Breast epithelium (tissue), 4 donors: ENCODE data around the gene P2RY12. TPM values are rescaled to one million over a fixed set of nuclear protein-coding genes. Genes with fewer than 3 reads are reported as not detected.

Experiments
- DNase-seq, 2 donors: peaks; one replicate each; pipeline ENCODE4 v3.0.0-alpha.2; 2019; ENCODE audit warnings: low spot score in 2 of 2
- H3K27ac ChIP-seq, 2 donors: fragments of 200-600 bp; sonication (generic) in 1 of 2; one replicate each; pipeline ENCODE4 v1.5.1; 2016 to 2019; ENCODE audit warnings: mild to moderate bottlenecking in 1 of 2
- H3K27me3 ChIP-seq, 2 donors: fragments of 200-600 bp; sonication (generic) in 1 of 2; one replicate each; pipeline versions ENCODE4 v1.5.1 to v1.6.0; 2017 to 2019; ENCODE audit warnings: control low read depth in 1 of 2, mild to moderate bottlenecking in 1 of 2
- H3K36me3 ChIP-seq: fragments of 200-600 bp; one replicate; pipeline ENCODE4 v1.5.1; 2019
- H3K4me1 ChIP-seq, 2 donors: fragments of 200-600 bp; sonication (generic); one replicate each; pipeline ENCODE4 v1.5.1; 2016 to 2019; ENCODE audit warnings: control low read depth in 1 of 2
- H3K4me3 ChIP-seq, 3 donors: fragments of 200-600 bp; sonication (generic); 1 replicate in 2 of 3; 2 replicates in 1 of 3; pipeline ENCODE4 v1.5.1; 2016 to 2019; ENCODE audit warnings: mild to moderate bottlenecking in 3 of 3, moderate library complexity in 2 of 3
- H3K9me3 ChIP-seq, 2 donors: fragments of 200-600 bp; sonication (generic) in 1 of 2; one replicate each; pipeline ENCODE4 v1.5.1; 2016 to 2019; ENCODE audit warnings: control low read depth in 1 of 2
- POLR2A ChIP-seq: fragments of 450-650 bp; IDR thresholded peaks from one replicate; pipeline ENCODE4 v1.6.1; 2016; ENCODE audit warnings: antibody characterized with exemption, mild to moderate bottlenecking, moderate library complexity
- POLR2AphosphoS5 ChIP-seq, 3 donors: sonication (generic); formaldehyde crosslinking; IDR thresholded peaks; one replicate each; pipeline ENCODE4 v1.6.1; 2017; ENCODE audit warnings: antibody characterized with exemption in 3 of 3
- intact Hi-C: fragments of 100-400 bp; cut with DNase I; formaldehyde crosslinking; loops from one replicate; pipeline ENCODE4 v1.15.1; 2023; ENCODE audit warnings: low total_unique reads
- total RNA-seq, 3 donors: library from RNA; depleted of rRNA; stranded (reverse); fragments of >200 nt; gene quantifications; one replicate each; pipeline ENCODE4 v1.1.0, GENCODE V29; 2016
- TF ChIP-seq, protein P1 (sequence below), 3 donors: fragments of 450-650 bp; IDR thresholded peaks; one replicate each; pipeline ENCODE4 v1.5.1; 2016 to 2017; ENCODE audit warnings: antibody characterized with exemption in 3 of 3, mild to moderate bottlenecking in 3 of 3, moderate library complexity in 3 of 3

Gene P2RY12
- total RNA-seq, 3 donors from 2014 or later = 3.6 to 9.0 (median 3.7) TPM

DNA sequence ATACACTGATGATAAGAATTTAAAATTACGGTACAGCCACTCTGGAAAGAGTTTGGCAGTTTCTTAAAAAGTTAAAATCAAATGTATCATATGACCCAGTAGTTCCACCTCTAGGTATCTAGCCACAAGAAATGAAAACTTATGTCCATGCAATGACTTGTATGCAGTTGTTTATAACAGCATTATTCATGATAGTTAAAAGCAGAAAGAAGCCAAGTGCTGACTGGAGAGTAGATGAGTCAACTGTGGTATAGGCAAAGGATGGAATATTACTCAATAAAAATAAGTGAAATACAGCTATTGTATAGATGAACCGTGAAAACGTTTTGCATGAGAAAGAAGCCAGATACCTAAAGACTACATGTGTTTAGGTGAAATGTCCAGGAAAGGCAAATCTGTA, 82.8 kb downstream of the P2RY12 start:
- no peaks in the 10 kb centered on the region for H3K36me3 ChIP-seq
- intact Hi-C loops = no loop called here
- no peaks in the 10 kb centered on the region for H3K27me3 ChIP-seq
- DNase-seq = no peak
- H3K9me3 ChIP-seq = no peaks in the 10 kb centered on the region
- TF ChIP-seq, protein P1, sequence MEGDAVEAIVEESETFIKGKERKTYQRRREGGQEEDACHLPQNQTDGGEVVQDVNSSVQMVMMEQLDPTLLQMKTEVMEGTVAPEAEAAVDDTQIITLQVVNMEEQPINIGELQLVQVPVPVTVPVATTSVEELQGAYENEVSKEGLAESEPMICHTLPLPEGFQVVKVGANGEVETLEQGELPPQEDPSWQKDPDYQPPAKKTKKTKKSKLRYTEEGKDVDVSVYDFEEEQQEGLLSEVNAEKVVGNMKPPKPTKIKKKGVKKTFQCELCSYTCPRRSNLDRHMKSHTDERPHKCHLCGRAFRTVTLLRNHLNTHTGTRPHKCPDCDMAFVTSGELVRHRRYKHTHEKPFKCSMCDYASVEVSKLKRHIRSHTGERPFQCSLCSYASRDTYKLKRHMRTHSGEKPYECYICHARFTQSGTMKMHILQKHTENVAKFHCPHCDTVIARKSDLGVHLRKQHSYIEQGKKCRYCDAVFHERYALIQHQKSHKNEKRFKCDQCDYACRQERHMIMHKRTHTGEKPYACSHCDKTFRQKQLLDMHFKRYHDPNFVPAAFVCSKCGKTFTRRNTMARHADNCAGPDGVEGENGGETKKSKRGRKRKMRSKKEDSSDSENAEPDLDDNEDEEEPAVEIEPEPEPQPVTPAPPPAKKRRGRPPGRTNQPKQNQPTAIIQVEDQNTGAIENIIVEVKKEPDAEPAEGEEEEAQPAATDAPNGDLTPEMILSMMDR (IDR thresholded peaks at IDR 0.05) = no peak
- TF ChIP-seq POLR2A (no peak), POLR2AphosphoS5 (IDR thresholded peaks at IDR 0.05) (no peak)
- no peak overlapping the region for H3K4me3 ChIP-seq
- peaks cover 0 to 8% of the 10 kb centered on the region in 2 donors for H3K4me1 ChIP-seq
- no peak overlapping the region for H3K27ac ChIP-seq

DNA sequence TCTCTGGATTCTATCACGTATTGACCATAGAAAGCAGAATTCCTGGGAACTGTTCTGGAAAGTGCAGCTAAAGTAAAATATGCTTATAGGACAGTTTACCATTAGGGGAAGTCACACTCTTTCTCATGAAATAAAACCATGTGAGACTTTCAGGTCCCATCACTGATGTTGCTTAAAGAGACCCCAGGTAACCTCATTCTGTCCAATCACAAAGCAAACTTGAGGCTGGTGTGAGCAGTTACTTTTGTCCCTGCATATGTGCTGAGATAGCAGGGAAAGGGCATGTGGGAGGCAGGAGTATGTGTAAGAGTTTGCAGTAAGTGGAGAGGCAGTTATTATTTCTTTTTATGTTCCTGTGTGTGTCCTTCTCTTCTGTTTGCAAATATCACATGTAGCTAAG, 84.0 kb downstream of the P2RY12 start:
- no peak for DNase-seq
- peaks cover 0 to 2% of the 10 kb centered on the region in 2 donors for H3K4me1 ChIP-seq
- H3K27ac ChIP-seq = no peak overlapping the region
- no peak overlapping the region for H3K4me3 ChIP-seq
- TF ChIP-seq POLR2AphosphoS5 (IDR thresholded peaks at IDR 0.05) (no peak), POLR2A (no peak)
- TF ChIP-seq, protein P1 (IDR thresholded peaks at IDR 0.05) = no peak
- no peaks in the 10 kb centered on the region for H3K27me3 ChIP-seq
- H3K36me3 ChIP-seq = no peaks in the 10 kb centered on the region
- intact Hi-C loops = no loop called here
- H3K9me3 ChIP-seq = no peaks in the 10 kb centered on the region

DNA sequence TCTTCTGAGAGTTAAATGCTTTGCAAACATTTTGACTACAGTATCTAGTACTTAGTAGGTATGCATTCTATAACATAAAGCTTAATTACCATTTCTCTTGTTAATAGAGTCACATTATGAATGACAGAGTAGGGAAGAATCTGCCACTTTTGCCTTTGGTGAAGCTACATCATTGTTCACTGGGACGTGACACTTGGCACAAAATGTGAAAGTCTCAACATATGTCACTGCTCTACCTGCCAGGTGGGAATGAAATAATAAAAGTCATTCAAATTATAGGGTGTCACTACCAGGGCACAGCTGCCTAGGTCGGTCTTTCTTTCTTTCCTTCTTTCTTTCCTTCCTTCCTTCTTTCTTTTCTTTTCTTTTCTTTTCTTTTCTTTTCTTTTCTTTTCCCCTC, 85.5 kb downstream of the P2RY12 start:
- no peaks in the 10 kb centered on the region for H3K27me3 ChIP-seq
- no peak overlapping the region for H3K27ac ChIP-seq
- H3K36me3 ChIP-seq = no peaks in the 10 kb centered on the region
- no peak for DNase-seq
- TF ChIP-seq POLR2A (no peak), POLR2AphosphoS5 (IDR thresholded peaks at IDR 0.05) (no peak)
- TF ChIP-seq, protein P1 (IDR thresholded peaks at IDR 0.05) = no peak
- no peaks in the 10 kb centered on the region for H3K9me3 ChIP-seq
- no peaks in the 10 kb centered on the region for H3K4me1 ChIP-seq
- no peak overlapping the region for H3K4me3 ChIP-seq
- intact Hi-C loops = no loop called here

DNA sequence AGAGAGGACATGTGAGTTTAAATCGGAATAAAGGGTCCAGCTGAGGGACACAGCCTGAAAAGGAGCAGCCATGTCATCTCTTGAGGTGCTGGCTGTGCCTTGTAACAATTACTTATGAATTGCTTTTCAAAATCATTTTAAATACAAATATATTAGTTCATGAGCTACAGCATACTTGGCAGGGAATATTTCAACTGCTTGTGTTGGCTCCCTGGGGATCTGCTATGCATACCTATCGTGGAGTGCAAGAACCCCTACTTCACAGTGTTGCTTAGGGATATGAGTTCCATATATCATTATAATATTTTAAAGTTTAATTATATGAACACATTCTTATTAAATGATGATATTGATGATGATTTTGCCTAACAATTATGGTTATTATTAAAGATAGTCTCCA, 87.1 kb downstream of the P2RY12 start:
- DNase-seq = no peak
- TF ChIP-seq, protein P1 (IDR thresholded peaks at IDR 0.05) = no peak
- no peak for TF ChIP-seq POLR2A
- no peak for TF ChIP-seq POLR2AphosphoS5 (IDR thresholded peaks at IDR 0.05)
- intact Hi-C loops = no loop called here

DNA sequence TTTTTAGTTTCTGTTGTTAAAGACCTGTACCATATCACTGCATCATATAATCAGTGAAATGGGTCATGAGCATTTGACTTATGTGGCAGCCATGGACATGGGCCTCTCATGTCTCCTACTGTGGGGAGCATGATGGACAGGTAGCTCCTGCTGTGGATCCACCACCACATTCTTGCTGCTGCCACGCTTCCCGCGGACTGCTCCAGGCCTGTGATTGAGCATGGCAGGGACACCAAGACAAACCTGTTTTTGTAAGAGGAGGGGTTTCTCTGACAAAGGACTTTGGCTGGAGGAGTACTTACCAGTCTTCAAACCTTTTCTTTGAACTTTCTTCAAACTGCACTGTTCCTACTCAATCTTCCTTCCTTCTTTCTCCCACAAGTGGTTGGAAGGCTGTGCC, 88.3 kb downstream of the P2RY12 start:
- H3K27me3 ChIP-seq = no peaks in the 10 kb centered on the region
- no peaks in the 10 kb centered on the region for H3K4me1 ChIP-seq

More for the DNA sequence above, 87.1 kb downstream of the P2RY12 start:
- Histone ChIP-seq H3K36me3 (no peaks in the 10 kb centered on the region), H3K4me3 (no peak overlapping the region), H3K27ac (no peak overlapping the region), H3K9me3 (no peaks in the 10 kb centered on the region), H3K4me1 (no peaks in the 10 kb centered on the region), H3K27me3 (no peaks in the 10 kb centered on the region)

More for the DNA sequence above, 88.3 kb downstream of the P2RY12 start:
- H3K27ac ChIP-seq = no peak overlapping the region
- H3K36me3 ChIP-seq = no peaks in the 10 kb centered on the region
- intact Hi-C loops = no loop called here
- no peak for DNase-seq
- TF ChIP-seq POLR2AphosphoS5 (IDR thresholded peaks at IDR 0.05) (no peak), POLR2A (no peak)
- TF ChIP-seq, protein P1 (IDR thresholded peaks at IDR 0.05) = no peak
- H3K9me3 ChIP-seq = no peaks in the 10 kb centered on the region
- no peak overlapping the region for H3K4me3 ChIP-seq
